HG02938 (cell line): ENCODE data around the gene TWF2.

Source experiments
- ATAC-seq: cut with Tn5 transposase; IDR thresholded peaks from one replicate; pipeline ENCODE4 v1.9.1; 2021; ENCODE audit warnings: mild to moderate bottlenecking, moderate library complexity; ENCODE audit not compliant: unreplicated experiment

The TWF2 gene

DNA sequence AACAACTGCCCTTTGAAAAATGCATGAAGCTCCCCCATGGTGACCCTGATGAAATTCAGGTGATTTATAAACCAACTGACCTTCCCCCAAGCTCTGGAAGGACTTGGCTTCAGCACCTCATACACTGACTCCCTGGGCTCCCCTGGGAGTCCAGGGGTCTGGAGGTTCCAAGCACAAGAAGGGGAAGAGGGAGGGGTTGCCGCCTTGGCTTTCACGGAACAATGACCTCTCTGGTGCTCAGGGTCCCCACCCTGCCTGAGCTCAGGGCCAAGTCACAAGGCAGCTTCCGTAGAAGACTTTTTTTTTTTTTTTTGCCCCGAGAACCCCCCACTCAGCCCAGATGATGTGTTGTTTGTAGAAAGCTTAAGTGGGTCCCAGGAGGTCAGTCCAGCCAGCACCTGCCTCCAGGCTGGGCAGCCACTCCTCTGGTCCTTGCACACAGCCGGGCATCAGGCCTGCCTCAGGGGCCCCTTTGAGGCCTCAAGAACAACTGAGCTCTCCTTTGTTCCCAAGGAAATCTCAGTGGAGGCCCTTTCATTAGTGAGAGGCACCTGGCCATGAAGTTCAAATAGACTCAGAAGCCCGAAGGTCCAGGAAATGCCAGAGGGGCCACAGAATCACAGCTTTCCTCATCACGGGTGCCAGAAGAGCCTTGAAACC is 55.0 kb downstream of the TWF2 start:
- no peak for ATAC-seq

DNA sequence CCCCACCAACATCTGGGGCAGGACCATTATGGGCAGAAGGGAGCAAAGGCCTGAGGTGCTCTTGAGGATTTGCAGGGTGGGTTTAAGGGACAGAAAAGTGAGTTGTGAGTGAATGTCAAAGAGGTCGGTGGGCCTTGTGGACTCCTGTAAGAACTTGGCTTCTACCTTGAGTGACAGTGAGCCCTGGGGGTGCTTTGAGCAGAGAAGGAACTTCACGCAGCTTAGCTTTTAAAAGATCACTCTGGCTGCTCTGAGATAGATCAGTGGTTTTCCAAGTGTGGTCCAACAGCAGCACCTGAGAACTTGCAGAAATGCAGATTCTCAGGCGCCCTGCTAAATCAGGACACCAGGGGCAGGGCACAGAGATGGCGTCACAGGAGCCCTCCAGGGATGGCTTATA is 56.3 kb downstream of the TWF2 start:
- no peak for ATAC-seq

DNA sequence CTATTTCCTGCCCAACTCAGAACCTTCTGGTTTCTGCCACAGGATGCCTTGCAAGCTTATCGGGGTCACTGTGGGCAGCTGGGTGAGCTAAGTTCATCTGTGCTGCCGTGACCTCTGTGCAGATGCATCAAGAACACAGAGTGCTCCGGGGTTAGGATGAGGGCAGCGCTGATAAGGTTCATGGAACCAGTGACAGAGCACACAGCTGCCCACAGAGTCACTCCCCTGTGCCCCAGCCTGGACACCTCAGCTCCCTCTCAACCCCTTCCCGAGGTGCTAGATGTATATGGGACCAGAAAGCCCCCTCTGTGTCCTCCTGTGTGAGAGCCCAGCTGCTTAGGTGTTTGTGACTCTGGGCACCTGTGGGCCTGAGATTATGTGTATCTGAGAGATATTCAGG is 56.8 kb downstream of the TWF2 start:
- ATAC-seq, result no peak

DNA sequence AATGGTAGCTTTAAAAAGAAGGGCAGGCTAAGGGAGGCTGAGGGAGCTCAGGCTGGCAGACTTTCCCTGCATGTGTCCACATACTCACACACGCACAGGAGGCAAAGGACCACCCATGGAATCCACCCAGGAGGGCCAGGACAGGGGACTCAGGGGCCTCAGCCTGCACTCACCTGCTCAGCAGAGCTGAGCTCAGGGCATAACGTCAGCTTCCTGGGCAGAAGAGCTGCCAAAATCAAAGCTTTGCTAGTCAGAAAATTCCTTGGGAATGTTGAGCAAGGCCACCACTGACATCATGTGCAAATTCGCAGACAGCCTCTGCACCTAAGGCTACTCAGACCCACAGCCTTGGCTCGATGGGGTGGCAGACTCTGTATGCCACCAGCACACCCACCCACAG is 57.4 kb downstream of the TWF2 start:
- ATAC-seq, result no peak
